Measurements from ENCODE around the gene INSYN2B. TPM values are rescaled to one million over a fixed set of nuclear protein-coding genes. Genes with fewer than 3 reads are reported as not detected.

Gene INSYN2B
- total and polyA plus RNA-seq, 9 donors: 0.12 to 3.3 (median 1.1) TPM; not detected in 1

DNA sequence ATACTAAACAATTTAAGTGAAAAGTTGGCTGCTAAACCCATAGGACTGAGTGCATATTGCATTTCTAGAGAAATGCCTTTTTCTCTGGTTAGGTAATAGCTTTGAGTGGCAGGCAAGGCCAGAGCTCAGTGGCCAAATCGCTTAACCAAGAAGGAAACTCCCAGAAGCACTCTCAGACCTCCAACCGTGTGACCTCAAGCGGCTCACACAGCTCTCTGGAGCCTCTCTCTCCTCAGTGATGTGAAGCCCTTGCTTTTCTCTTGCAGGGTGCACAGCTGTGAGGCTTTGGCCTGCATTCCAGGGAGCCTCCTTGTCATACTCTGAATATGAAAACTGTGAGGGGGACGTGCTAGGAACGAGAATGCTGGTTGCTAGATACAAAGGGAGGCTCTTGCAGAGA, 106.7 kb downstream of the INSYN2B start:
- TF ChIP-seq EP300 (IDR thresholded peaks at IDR 0.05) (no peak), CTCF (IDR thresholded peaks at IDR 0.05) (no peak), POLR2A (IDR thresholded peaks at IDR 0.05) (no peak)
- Histone ChIP-seq H3K4me3 (no peak overlapping the region), H3K27ac (no peak overlapping the region), H3K9me3 (no peaks in the 10 kb centered on the region), H3K27me3 (no peaks in the 10 kb centered on the region), H3K36me3 (no peaks in the 10 kb centered on the region), H3K4me1 (ENCODE audit: insufficient read depth) (no peaks in the 10 kb centered on the region)
- DNase-seq: peak in 3 of 5 donors; percentile 21 to 52 (median 26)
- intact Hi-C loops (cut with DNase I): no loop called here
- WGBS, 3 donors: 12 to 20% (median 12%) methylated on average over 5 of the region's 5 CpGs

GRCh38 chr5:169871826-169872490, 108.3 kb downstream of the INSYN2B start:
- no peaks in the 10 kb centered on the region for H3K27me3 ChIP-seq
- H3K4me3 ChIP-seq: no peak overlapping the region
- H3K9me3 ChIP-seq: no peaks in the 10 kb centered on the region
- no peak for DNase-seq
- H3K36me3 ChIP-seq: no peaks in the 10 kb centered on the region
- intact Hi-C loops (cut with DNase I): no loop called here
- 67 to 92% (median 84%) methylated on average over 5 of the region's 5 CpGs for WGBS, 3 donors
- no peak overlapping the region for H3K27ac ChIP-seq
- TF ChIP-seq CTCF (IDR thresholded peaks at IDR 0.05): no peak
- no peak for TF ChIP-seq POLR2A (IDR thresholded peaks at IDR 0.05)
- no peak for TF ChIP-seq EP300 (IDR thresholded peaks at IDR 0.05)
- no peaks in the 10 kb centered on the region for H3K4me1 ChIP-seq (ENCODE audit: insufficient read depth)

- intact Hi-C loops (cut with DNase I): no loop called here
- 24 to 43% (median 34%) methylated on average over 2 of the region's 2 CpGs for WGBS, 3 donors
These were observed 110.1 kb downstream of the INSYN2B start for GRCh38 chr5:169870211-169870610.

GRCh38 chr5:169869066-169869465, 111.2 kb downstream of the INSYN2B start:
- no peaks in the 10 kb centered on the region for H3K27me3 ChIP-seq
- H3K4me3 ChIP-seq: no peak overlapping the region

More at GRCh38 chr5:169870211-169870610, 110.1 kb downstream of the INSYN2B start:
- no peaks in the 10 kb centered on the region for H3K27me3 ChIP-seq
- H3K4me3 ChIP-seq: no peak overlapping the region
- no peak for DNase-seq
- H3K4me1 ChIP-seq (ENCODE audit: insufficient read depth): no peaks in the 10 kb centered on the region
- no peak for TF ChIP-seq CTCF (IDR thresholded peaks at IDR 0.05)
- no peak for TF ChIP-seq EP300 (IDR thresholded peaks at IDR 0.05)
- no peak for TF ChIP-seq POLR2A (IDR thresholded peaks at IDR 0.05)
- no peaks in the 10 kb centered on the region for H3K36me3 ChIP-seq
- H3K9me3 ChIP-seq: no peaks in the 10 kb centered on the region
- H3K27ac ChIP-seq: no peak overlapping the region

More at GRCh38 chr5:169869066-169869465, 111.2 kb downstream of the INSYN2B start:
- 78 to 85% (median 79%) methylated on average over 3 of the region's 3 CpGs for WGBS, 3 donors
- Histone ChIP-seq H3K27ac (no peak overlapping the region), H3K36me3 (no peaks in the 10 kb centered on the region), H3K9me3 (no peaks in the 10 kb centered on the region), H3K4me1 (ENCODE audit: insufficient read depth) (no peaks in the 10 kb centered on the region)
- no peak for TF ChIP-seq POLR2A (IDR thresholded peaks at IDR 0.05)
- no peak for TF ChIP-seq CTCF (IDR thresholded peaks at IDR 0.05)
- no peak for TF ChIP-seq EP300 (IDR thresholded peaks at IDR 0.05)
- no peak for DNase-seq
- intact Hi-C loops (cut with DNase I): no loop called here

All from ovary (tissue), 9 donors.